PC-9 (cell line): Measurements from ENCODE around the gene SPARCL1. TPM values are rescaled to one million over a fixed set of nuclear protein-coding genes. Genes with fewer than 3 reads are reported as not detected.

ENCODE experiments used
- BruUV-seq: library from RNA; stranded (reverse); fragments of 400-500 nt; replicated peaks from 2 replicates; lab custom pipeline; 2021; lab: Mats Ljungman, UMichigan
- CTCF ChIA-PET: fragments of 300-600 bp; sonication (Branson Sonifier 250); formaldehyde crosslinking; loops from one replicate; lab custom pipeline; 2022; ENCODE audit warnings: antibody characterized with exemption; lab: Charles Lee
- POLR2A ChIA-PET: fragments of 300-600 bp; sonication (Branson Sonifier 250); formaldehyde crosslinking; loops from one replicate; lab custom pipeline; 2022; ENCODE audit warnings: antibody characterized with exemption; ENCODE audit not compliant: unreplicated experiment; lab: Charles Lee
- DNase-seq, 2 experiments: peaks; one replicate each; pipeline versions ENCODE4 v3.0.0 to v3.0.0-alpha.2; 2015 to 2022; ENCODE audit warnings: mixed read lengths in 1 of 2
- H2AFZ ChIP-seq: fragments of 200-600 bp; sonication (generic); 2 replicates; pipeline ENCODE4 v1.8.1; 2017; ENCODE audit warnings: antibody characterized with exemption
- H3F3A ChIP-seq: fragments of 200-600 bp; sonication (generic); 2 replicates; pipeline ENCODE4 v1.8.1; 2017; ENCODE audit warnings: antibody characterized with exemption, mild to moderate bottlenecking, low read depth; ENCODE audit not compliant: insufficient read depth
- H3K27ac ChIP-seq: fragments of 200-600 bp; sonication (generic); 2 replicates; pipeline ENCODE4 v1.6.1; 2016; ENCODE audit warnings: mixed run types
- H3K27me3 ChIP-seq: fragments of 200-600 bp; sonication (generic); 2 replicates; pipeline ENCODE4 v1.6.1; 2016; ENCODE audit warnings: low read depth, mixed run types; ENCODE audit not compliant: insufficient read depth
- H3K36me3 ChIP-seq: fragments of 200-600 bp; sonication (generic); 2 replicates; pipeline ENCODE4 v1.6.1; 2016; ENCODE audit warnings: low read depth, mixed run types
- H3K4me1 ChIP-seq: fragments of 200-600 bp; sonication (generic); replicated peaks from 2 replicates; pipeline ENCODE4 v1.6.1; 2016; ENCODE audit warnings: mixed run types; ENCODE audit not compliant: insufficient read depth
- H3K4me2 ChIP-seq: fragments of 200-600 bp; sonication (generic); 2 replicates; pipeline ENCODE4 v1.6.1; 2017; ENCODE audit warnings: mixed run types
- H3K4me3 ChIP-seq: fragments of 200-600 bp; sonication (generic); 2 replicates; pipeline ENCODE4 v1.6.1; 2016; ENCODE audit warnings: mixed run types
- H3K79me2 ChIP-seq: fragments of 200-600 bp; sonication (generic); 2 replicates; pipeline ENCODE4 v1.6.1; 2017; ENCODE audit warnings: low read depth, mixed run types
- H3K9me2 ChIP-seq: fragments of 200-600 bp; sonication (generic); 2 replicates; pipeline ENCODE4 v1.8.1; 2017; ENCODE audit warnings: mild to moderate bottlenecking; ENCODE audit not compliant: insufficient read depth
- H3K9me3 ChIP-seq: fragments of 200-600 bp; sonication (generic); 2 replicates; pipeline ENCODE4 v1.8.1; 2016; ENCODE audit warnings: low read depth; ENCODE audit not compliant: insufficient read depth
- H4K20me1 ChIP-seq: fragments of 200-600 bp; sonication (generic); 2 replicates; pipeline ENCODE4 v1.8.1; 2017; ENCODE audit not compliant: insufficient read depth
- CTCF ChIP-seq: fragments of 200-600 bp; sonication (generic); conservative IDR thresholded peaks from 2 replicates; pipeline ENCODE4 v1.6.1; 2017; ENCODE audit warnings: mixed run types, antibody characterized with exemption, mild to moderate bottlenecking, moderate library complexity
- EZH2 ChIP-seq: fragments of 200-600 bp; sonication (generic); IDR thresholded peaks from 2 replicates; pipeline ENCODE4 v1.8.0; 2017; ENCODE audit warnings: antibody characterized with exemption, low read depth
- intact Hi-C: fragments of 100-400 bp; cut with micrococcal nuclease; formaldehyde crosslinking; loops from one replicate; pipeline ENCODE4 v1.10.0; 2022; ENCODE audit not compliant: unreplicated experiment
- total RNA-seq: library from RNA; stranded (reverse); gene quantifications from 2 replicates; pipeline ENCODE4 v1.2.3, GENCODE V29; 2021

The SPARCL1 gene
- total RNA-seq, 1 experiment from 2014 or later, result not detected

- ChIA-PET CTCF (no interaction called here), POLR2A (interaction anchor here (0.5 kb wide), 1 partner anchor 310 kb away, joined by 5 read pairs; no protein-coding TSS in a partner anchor)
- H3K4me3 ChIP-seq, result no peak overlapping the region
- H3K27ac ChIP-seq, result no peak overlapping the region
- intact Hi-C loops, result no loop called here
- H3K9me2 ChIP-seq, result no peaks in the 10 kb centered on the region
- no peak overlapping the region for H3K4me2 ChIP-seq
- H2AFZ ChIP-seq, result no peak overlapping the region
- no peaks in the 10 kb centered on the region for H3K9me3 ChIP-seq
- DNase-seq, result no peak
- no peaks in the 10 kb centered on the region for H3F3A ChIP-seq
- no peaks in the 10 kb centered on the region for H3K36me3 ChIP-seq
- H3K79me2 ChIP-seq, result no peaks in the 10 kb centered on the region
- no TSS peak for BruUV-seq
- H3K4me1 ChIP-seq, result peaks cover 4% of the 10 kb centered on the region; the same call in 1 of the 2 replicates
- TF ChIP-seq CTCF, result no peak
- no peaks in the 10 kb centered on the region for H4K20me1 ChIP-seq
- H3K27me3 ChIP-seq, result no peaks in the 10 kb centered on the region
These were observed 24.0 kb upstream of the SPARCL1 start for GRCh38 chr4:87553182-87553581.

- POLR2A ChIA-PET, result no interaction called here
- no peak overlapping the region for H3K4me2 ChIP-seq
- no peak overlapping the region for H3K4me3 ChIP-seq
- H3K36me3 ChIP-seq, result no peaks in the 10 kb centered on the region
- no peaks in the 10 kb centered on the region for H3K27me3 ChIP-seq
- no TSS peak for BruUV-seq
- no peaks in the 10 kb centered on the region for H4K20me1 ChIP-seq
- H3K4me1 ChIP-seq, result peaks cover 4% of the 10 kb centered on the region; the same call in 1 of the 2 replicates
- CTCF ChIA-PET, result no interaction called here
- intact Hi-C loops, result no loop called here
- no peak overlapping the region for H2AFZ ChIP-seq
- no peaks in the 10 kb centered on the region for H3F3A ChIP-seq
- DNase-seq, result no peak
- no peaks in the 10 kb centered on the region for H3K9me2 ChIP-seq
- H3K79me2 ChIP-seq, result no peaks in the 10 kb centered on the region
- TF ChIP-seq CTCF, result no peak
- TF ChIP-seq EZH2, result no peak
- no peak overlapping the region for H3K27ac ChIP-seq
- H3K9me3 ChIP-seq, result no peaks in the 10 kb centered on the region
These were observed 22.2 kb upstream of the SPARCL1 start for GRCh38 chr4:87551361-87551760.

- H2AFZ ChIP-seq, result no peak overlapping the region
- CTCF ChIA-PET, result no interaction called here
These were observed 18.0 kb upstream of the SPARCL1 start for GRCh38 chr4:87547016-87547708.

More at GRCh38 chr4:87547016-87547708, 18.0 kb upstream of the SPARCL1 start:
- H3K79me2 ChIP-seq, result no peaks in the 10 kb centered on the region
- no peak overlapping the region for H3K4me2 ChIP-seq
- H3K9me2 ChIP-seq, result no peaks in the 10 kb centered on the region
- POLR2A ChIA-PET, result no interaction called here
- no peak overlapping the region for H3K27ac ChIP-seq
- no peak overlapping the region for H3K4me3 ChIP-seq
- H3F3A ChIP-seq, result no peaks in the 10 kb centered on the region
- H3K36me3 ChIP-seq, result no peaks in the 10 kb centered on the region
- no peaks in the 10 kb centered on the region for H3K27me3 ChIP-seq
- no TSS peak for BruUV-seq
- intact Hi-C loops, result loop anchor here (10.0 kb wide), 2 partner anchors 128 to 438 kb away; no protein-coding TSS in a partner anchor
- H4K20me1 ChIP-seq, result no peaks in the 10 kb centered on the region
- DNase-seq, result no peak
- H3K9me3 ChIP-seq, result no peaks in the 10 kb centered on the region
- H3K4me1 ChIP-seq, result no peaks in the 10 kb centered on the region
- no peak for TF ChIP-seq EZH2
- no peak for TF ChIP-seq CTCF
